Measurements from ENCODE around the gene MT1H.

The MT1H gene

GRCh38 chr16:56636616-56637413 lies 32.8 kb upstream of the MT1H start:
- no peak for DNase-seq

GRCh38 chr16:56637814-56638750 lies 31.5 kb upstream of the MT1H start, which contains the start of gene MT1A:
TSS of gene MT1A (plus strand) at chr16:56638666. CDS start at chr16:56638739, 73 bp downstream.
- peak in 1 of 2 donors; percentile 38 for DNase-seq

GRCh38 chr16:56639045-56639444 lies 30.6 kb upstream of the MT1H start:
- no peak for DNase-seq

- DNase-seq: no peak
Measured at GRCh38 chr16:56640076-56640475, 29.5 kb upstream of the MT1H start.

GRCh38 chr16:56641166-56641565 lies 28.4 kb upstream of the MT1H start:
- no peak for DNase-seq

- DNase-seq: peak; percentile 79 to 81
Measured at GRCh38 chr16:56643080-56643778, 26.4 kb upstream of the MT1H start.

- DNase-seq: no peak
Measured at GRCh38 chr16:56643833-56644232, 25.8 kb upstream of the MT1H start.

- no peak for DNase-seq
Measured at GRCh38 chr16:56645311-56645710, 24.3 kb upstream of the MT1H start.

GRCh38 chr16:56645838-56646237 lies 23.8 kb upstream of the MT1H start:
- no peak for DNase-seq

- no peak for DNase-seq
Measured at GRCh38 chr16:56647641-56648431, 21.8 kb upstream of the MT1H start.

GRCh38 chr16:56649271-56649670 lies 20.3 kb upstream of the MT1H start:
- no peak for DNase-seq

GRCh38 chr16:56649820-56650219 lies 19.8 kb upstream of the MT1H start:
- DNase-seq: no peak

- DNase-seq: no peak
Measured at GRCh38 chr16:56651586-56651985, 18.0 kb upstream of the MT1H start, which contains the start of gene MT1B. TSS of gene MT1B (plus strand) at chr16:56651886. CDS start at chr16:56651954, 68 bp downstream.

- no peak for DNase-seq
Measured at GRCh38 chr16:56652600-56652999, 17.0 kb upstream of the MT1H start.

- DNase-seq: no peak
Measured at GRCh38 chr16:56653218-56653617, 16.4 kb upstream of the MT1H start.

- DNase-seq: peak; percentile 74 to 80
Measured at GRCh38 chr16:56657555-56658326, 11.9 kb upstream of the MT1H start, which contains the start of gene MT1F. TSS of gene MT1F (plus strand) at chr16:56657959. CDS start at chr16:56658059, 100 bp downstream.

- DNase-seq: no peak
Measured at GRCh38 chr16:56658327-56658875, 11.2 kb upstream of the MT1H start.

GRCh38 chr16:56662357-56663354 lies 7.0 kb upstream of the MT1H start:
- peak; percentile 40 to 49 for DNase-seq

- no peak for DNase-seq
Measured at GRCh38 chr16:56664506-56664905, 5.1 kb upstream of the MT1H start.

Measured in stimulated activated CD4-positive, alpha-beta T cell treated with anti-CD3 and anti-CD28 coated beads, Interleukin-2, amount 100 ng/mL, for 24 hours (primary cell).